Measurements from ENCODE around the gene CCR7.

CCR7 gene, protein sequence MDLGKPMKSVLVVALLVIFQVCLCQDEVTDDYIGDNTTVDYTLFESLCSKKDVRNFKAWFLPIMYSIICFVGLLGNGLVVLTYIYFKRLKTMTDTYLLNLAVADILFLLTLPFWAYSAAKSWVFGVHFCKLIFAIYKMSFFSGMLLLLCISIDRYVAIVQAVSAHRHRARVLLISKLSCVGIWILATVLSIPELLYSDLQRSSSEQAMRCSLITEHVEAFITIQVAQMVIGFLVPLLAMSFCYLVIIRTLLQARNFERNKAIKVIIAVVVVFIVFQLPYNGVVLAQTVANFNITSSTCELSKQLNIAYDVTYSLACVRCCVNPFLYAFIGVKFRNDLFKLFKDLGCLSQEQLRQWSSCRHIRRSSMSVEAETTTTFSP

DNA sequence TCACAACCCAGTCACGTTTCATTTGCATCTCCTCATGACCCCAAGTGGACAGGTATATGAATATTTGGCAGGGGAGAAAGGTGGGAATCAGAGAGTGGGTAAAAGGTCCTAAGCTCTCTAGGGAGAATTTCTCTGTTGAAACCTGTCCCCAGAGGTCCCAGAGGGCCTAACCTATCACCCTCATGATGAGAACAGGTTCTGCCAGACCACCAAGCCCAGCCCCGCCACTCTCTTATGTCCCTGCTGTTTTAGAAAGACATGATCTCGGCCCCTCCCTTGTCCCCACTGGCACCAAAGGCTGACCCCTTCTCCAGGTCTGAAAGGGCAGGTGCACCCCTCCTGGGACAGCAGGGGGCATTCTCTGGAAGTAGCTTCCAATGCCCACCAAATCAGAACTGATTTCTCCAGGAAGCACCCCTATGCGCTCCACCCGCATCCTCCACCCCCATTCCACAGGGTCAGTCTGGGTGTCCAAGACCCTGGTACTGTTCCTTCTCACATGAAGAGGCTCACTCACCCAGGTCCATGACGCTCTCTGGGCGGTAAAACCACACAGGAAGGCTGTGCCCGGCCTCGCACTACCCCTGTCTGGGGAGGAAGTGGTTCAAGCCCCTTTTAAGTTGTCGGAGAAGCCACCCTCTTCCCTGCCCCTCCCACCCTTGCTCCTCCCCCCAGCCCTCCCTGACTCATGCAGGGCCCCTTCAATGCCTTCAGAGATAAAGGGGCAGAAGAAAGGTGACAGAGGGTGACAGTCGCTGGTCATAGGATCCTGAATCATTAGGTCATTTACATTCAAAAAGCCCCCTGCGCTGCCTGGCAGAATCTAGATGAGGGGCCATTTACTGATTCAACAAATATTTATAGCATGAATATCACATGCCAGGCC lies at the start of gene CCR7:
CCR7 (minus strand) TSS at position 590 of the 886 bp plus-strand sequence; CDS start at position 527, 63 bp downstream.
- no peak for DNase-seq

DNA sequence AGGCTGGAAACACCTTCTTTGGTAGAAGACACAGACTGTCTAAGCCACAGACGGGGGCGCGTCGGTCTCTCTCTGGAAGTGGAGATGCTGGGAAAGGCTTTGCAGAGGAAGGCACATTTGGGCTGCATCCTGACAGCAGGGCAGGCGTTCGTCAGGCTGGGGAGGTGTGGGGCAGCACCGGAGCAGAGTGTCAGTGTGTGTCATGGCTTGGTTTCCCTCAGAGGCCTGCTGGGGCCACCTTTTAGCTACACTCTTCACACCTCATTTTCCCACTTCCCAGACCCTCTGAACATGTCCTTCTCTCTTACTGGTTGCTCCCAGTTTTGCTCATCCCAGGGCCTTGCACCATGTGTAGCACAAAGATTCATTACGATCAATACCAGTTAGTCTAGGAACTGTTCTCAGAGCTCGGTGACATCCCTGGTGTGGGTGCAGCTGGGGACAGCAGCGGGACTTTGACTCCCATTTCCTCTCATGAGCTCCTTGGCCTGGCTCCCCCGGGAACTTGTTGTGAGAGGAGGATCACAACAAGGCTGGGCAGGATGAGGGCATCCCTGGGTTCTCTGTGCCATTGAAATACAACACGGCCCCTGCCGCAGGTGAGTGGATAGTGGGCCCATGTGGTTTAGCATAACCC lies 49.3 kb upstream of the CCR7 start:
- DNase-seq, result no peak

DNA sequence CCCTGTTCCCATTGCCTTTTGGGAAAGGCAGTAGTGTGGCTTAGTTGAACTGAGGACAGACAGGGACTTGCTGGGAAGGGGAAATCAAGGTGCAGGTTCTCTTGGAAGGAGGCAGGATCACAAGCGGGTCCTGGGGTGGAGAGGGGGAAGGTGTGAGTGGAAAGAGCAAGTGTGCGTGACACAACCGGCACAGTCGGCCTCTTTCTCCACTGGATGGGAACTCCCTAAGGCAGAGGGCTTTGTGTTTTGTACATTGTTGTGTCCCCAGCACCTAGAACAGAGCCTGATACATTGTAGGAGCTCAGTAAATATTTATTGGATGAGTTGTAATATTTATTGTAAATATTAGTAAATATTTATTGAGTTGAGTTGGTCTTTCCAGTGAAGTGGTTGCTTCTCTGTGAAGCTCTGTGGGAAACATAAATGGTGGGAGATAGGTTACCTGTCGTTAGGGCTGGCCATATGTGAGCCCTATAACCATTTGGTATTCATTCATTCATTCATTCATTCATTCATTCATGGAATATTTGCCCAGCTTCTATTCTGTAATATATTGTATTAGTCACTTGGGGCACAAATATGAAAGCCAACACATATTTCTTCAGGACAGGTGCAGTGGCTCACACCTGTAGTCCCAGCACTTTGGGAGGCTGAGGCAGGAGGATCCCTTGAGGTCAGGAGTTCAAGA lies 48.3 kb upstream of the CCR7 start:
- no peak for DNase-seq

DNA sequence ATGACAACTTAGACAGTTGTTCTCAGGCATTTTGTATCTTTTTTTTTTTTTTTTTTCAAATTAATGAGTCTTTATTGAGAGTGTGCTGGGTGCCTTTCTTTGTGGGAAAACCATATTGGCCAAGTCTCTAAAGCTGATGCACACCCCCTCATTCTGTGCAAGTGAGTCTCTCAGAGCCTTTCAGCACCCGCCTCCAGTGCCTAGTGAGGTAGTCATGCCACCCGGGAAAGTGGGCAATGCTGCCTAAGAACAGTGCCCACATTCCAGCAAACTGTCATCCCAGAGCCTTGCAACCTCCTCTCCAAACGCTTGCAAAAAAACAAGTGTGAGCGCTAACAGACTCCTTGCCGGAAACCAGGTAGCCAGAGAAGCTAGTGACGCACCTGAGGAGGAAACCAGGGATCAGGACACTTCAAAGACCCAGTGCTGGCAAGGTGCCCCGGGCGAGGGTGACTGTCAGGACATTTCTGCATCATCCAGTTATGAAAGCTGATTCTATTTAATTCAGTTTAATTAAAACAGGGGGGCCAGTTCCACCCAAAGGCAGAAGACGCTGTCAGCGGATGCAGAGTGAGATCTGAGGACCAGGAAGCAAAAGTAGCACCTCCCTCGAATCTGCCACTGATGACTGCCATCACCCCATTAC lies 47.5 kb upstream of the CCR7 start:
- DNase-seq, result no peak

DNA sequence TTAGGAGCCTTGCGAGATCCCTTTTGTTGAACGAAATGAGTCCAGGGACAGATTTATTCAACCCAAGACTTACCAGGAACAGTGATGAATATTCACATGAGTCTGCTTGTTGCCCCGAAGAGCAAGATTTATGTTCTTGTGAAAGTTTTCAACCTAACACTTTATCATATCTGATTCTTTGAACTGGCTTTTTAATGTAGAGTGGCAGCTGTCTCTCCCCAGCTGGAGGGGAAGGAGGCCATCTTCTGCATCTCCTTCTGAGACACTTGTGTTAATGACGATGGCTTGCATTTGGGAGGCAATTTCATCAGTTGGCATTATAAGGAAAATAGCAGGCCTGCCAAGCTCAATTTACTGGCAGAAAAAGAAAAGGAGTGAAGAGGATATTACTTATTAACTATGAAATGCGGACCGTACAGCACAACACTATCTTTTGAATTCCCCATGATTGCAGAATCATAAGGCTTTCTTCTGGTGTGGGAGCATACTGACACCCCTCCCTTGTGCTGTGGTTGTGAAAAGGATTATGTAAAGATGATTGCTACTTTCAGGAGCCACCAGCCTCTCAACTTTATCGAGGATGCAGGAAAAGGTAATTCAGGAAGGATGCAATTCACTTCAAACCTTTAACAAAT lies 46.7 kb upstream of the CCR7 start:
- no peak for DNase-seq

DNA sequence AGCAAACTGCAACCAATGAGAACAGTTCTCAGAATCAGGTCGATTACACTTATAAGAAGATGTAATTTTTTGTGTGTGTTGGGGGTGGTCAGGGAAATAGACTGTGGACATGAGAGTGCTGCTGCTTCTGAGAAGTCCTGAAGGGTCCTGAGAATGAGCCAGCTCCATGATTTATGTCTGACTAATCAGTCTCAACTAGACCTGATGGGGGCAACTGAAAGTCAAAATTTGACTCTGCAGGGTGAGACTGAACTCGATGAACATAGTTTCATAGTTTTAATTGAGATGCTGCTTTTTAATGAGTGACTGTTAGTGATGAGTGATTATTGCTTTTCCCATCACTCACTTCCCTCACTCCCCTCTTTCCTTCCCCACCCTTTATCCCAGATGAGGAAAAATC lies 45.1 kb upstream of the CCR7 start:
- DNase-seq, result no peak

DNA sequence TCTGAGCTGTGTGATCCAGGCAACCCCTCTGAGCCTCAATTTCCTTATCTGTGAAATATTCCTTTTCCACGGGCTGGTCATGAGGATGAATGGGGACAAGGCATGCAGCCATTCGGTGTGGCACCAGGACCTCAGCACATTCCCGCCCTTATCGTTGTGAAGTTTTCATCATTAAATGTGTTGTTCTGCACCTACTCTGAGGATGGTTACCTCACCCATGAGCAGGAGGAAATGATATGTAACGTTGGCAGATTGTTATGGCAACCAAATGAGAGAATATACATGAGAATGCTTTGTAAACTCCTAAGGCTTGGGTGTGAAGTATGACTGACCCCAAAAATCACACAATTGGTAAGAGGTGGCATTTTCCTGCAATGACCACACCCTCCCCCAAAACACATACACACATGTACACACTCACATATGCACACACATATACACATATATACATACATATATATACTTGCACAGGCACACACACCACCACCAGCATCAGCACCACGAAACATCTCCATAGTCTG lies 42.8 kb upstream of the CCR7 start:
- no peak for DNase-seq

DNA sequence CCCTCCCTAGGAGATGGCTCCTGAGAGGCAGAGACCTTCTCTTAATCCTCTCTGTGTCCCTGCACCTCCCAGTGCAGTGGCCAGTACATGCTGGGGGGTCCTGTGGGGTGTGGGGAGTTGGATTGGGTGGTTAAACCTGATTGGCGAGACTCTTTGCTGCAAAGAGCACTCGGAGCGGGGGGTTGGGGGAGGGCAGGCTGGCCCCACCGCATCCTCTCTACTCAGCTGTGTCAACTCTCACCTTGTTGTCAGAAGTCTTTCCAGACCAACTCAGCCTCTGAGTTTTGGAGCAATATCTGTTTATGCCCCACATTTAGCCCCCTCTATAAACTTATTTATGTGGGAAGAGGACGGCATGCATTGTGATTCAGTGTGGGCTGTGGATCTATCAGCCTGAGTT lies 42.4 kb upstream of the CCR7 start:
- DNase-seq, result no peak

DNA sequence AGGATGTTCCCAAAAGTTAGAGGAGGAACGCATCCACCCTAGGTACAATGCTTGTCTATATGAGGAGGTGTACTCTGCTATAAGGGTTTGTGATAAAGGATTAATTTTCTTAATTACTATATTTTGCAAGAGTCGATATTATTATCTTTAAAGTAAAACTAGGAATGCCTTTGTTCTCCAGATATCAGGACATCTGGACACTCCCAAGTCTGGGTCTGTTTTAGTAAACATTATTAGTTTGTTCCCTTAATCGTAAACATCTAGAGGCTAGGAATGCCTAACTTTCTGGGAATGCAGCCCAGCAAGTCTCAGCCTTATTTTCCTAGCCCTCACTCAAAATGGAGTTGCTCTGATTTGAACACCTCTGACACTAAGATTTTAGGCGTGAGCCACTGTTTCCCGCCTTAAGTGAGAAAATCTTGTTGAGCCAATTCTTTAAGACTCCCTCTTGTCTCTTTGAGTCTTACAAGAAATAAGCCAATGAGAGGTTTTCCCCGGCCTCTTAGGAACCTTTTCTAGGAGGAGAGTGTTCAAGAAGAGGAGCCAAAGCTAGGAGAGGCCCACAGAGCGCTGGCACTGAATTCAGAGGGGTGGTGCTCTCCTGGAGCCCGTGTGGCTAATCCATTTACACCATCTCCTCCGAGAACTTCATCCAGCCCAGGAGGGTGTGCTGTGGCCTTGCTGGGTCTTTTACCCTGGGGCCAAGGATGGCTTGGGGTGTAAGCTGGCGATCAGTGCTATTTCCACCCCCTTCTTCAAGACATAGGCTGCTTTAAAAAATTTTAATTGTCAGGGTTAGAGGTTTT lies 41.5 kb upstream of the CCR7 start:
- no peak for DNase-seq

DNA sequence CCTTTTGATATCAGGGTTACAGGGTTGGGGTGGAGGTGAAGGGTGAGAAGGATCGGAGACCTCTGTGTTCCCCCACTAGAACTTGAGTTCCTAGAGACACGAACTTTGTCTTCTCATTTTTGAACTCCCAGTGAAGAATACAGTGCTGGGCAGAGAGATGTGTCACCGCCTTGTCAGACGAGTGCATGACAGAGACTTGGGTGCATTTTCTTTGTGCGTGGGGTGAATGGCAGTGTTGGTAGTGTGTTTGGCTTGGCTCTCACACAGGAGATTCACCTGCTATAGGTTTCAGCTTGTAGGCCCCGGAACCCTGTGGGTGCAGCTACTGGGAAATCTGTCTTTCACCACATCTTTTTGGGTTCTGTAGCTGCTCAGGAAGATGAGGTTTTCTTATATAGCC lies 40.0 kb upstream of the CCR7 start:
- no peak for DNase-seq

DNA sequence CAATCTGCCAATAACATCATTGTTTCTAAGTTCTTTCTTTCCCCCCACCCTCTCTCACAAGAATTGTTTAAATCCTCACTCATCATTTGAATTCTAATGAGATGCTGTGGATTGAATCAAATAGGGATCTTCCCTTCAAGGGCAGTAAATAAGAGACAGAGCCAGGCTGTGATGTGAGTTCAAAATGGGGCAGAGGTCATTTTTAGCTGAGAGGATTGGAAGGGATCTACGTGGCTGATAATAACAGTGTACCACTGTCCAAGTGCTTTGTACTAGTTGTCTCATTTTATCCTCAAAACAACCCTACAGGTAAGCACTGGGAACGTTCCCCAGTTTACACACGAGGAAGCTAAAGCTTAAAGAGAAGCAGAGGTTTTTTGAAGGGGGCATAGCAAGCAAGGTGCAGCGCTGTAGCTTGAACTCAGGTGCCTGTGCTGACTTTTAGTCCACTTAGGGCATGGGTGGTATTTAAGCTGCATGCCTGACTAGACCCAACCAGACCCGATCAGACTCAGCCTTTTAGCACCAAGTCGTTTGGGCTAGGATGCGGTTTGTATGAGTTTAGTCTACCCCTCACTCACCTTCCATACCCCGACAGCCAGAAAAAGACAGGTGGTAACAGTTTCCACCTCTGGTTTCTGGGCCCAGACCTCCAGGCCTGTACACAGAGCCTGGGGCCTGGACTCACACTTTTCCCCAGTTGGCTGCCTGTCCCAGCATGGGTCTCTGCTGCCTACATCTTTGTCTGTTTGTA lies 39.2 kb upstream of the CCR7 start:
- DNase-seq, result no peak

DNA sequence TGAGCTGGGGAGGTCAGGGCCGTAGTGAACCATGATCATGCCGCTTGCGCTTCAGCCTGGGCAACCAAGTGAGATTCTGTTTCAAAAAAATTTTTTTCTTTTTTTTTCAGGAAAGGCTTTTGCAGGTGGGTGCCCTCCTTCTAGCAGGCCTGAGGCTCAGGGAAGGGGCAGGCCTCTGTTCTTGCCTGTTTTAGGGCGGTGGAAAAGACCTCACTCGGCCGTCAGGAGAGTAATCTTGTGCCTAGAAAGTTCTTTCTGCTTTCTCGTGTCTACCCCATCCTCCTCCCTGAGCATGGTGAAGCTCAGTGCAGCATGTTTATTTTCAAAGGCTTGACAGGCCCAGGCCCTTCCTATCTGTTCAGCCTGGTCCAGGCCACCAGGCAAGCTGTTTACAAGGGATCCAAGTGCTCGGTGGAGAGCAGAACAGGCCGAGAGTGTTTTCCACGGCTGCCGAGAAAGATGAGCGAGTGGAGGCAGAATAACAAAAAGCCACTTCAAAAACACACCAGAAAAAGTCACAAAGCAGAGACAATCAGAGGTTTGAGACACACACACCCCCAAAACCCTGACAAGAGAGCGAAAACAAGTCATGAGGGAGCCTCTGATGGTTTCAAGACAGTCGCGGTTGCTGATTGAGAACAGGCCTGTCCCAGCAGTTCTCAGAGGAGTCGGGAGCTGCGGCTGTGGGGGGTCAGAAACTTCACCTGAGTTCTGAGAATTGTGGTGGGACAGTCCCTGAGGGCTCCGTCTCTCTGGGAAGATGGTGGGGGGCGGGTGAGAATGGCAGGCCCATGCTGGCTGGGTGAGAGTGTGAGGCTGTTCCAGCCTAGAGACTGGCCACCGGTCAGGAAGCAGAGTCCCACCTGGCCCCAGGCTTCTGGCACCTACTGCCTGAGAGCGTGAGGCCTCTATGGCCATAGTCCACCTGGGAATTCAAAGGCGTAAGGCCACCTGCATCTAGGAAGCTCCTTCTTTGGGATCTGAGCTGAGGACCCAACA lies 37.5 kb upstream of the CCR7 start:
- DNase-seq, result no peak

DNA sequence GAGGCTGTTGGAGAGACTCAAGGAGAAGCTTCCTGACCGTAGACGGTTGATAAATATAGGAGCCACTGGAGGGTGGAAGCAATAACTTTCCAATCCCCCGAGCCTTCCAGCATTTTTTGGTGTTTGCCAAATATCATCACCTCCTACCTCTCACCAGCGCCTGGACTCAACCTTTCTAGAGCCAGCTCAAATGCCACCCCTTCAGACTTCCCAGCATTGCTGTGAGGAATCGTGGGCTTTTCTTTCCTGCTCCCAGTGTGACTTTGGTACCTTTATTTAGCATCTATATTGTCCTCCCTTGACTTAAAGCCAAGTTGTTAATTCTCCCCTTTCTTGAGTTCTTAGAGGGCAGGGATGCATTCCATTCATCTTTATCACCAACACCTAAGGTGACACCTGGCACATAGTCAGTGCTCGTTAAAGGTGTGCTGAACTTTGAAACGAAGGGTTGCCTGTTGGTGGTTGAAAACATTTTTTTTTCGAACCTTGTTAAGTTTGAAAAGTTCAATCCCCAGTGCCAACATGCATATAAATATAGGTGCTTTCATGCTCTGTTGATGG lies 35.3 kb upstream of the CCR7 start:
- DNase-seq, result no peak

DNA sequence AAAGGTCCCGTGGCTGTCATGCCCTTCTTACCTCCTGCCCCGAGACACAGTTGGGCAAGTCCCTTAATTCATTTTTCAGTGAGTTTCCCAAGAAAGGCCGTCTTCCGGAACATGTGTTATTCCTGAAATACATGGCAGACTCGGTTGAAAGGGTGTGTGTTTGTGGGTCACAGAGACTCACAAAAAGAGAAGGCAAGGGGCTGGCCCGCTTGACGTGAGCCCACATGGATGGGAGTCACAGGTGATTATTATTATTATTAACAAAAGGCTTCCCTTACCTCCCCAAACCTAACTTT lies 34.1 kb upstream of the CCR7 start:
- no peak for DNase-seq

DNA sequence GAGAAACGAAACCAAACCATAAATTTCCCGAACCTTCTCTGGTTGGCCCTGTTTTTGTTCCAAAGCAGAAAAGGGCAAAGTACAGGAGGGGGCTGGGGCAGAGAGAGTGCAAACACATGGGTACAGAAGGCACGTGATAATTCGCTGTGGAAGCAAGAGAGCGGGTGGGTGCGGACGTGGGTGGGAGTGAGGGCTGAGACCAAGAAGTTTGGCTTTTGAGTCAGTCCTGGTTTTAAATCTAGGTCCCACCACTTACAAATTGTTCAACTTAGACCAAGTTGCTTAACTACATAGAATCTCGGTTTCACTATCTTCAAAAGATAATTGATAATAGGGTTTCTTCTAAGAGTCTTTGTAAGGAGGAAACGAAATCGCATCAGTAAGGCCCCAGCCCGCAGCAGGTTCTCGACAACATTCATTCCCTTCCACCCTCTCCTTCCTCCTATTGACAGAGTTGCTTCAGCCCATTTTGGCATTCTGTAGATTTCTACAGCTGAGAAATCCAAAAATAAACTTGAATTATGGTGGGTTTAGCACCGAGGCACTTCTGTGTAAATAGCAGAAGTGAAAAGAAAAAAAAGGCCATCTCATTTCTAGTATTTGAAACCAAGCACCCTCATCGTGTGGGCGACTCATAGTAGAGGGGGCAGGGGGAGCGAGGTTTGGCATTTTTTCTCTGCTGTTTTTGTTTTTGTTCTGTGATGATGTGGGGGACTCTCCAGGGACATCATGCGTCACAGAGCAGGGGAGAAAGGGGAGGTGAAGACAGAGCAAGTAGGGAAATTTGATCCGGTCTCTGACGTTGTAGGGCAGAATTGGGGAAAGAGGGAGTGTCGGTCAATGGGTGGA lies 33.6 kb upstream of the CCR7 start:
- DNase-seq, result no peak

DNA sequence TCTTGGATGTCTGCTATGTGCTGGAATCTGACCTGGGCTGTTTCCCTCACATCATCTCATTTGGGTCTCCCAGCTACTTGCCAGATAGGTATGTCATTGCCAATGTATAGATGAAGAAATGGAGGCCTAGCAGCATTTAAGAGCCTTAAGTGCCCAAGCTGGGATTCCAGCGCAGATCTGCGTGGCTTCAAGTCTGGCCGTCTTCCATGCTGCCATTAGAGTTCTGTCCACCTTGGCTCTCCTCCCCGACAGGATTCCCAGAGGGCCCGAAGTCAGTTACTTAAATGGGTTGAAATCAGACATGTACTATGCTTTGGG lies 33.0 kb upstream of the CCR7 start:
- DNase-seq, result no peak

DNA sequence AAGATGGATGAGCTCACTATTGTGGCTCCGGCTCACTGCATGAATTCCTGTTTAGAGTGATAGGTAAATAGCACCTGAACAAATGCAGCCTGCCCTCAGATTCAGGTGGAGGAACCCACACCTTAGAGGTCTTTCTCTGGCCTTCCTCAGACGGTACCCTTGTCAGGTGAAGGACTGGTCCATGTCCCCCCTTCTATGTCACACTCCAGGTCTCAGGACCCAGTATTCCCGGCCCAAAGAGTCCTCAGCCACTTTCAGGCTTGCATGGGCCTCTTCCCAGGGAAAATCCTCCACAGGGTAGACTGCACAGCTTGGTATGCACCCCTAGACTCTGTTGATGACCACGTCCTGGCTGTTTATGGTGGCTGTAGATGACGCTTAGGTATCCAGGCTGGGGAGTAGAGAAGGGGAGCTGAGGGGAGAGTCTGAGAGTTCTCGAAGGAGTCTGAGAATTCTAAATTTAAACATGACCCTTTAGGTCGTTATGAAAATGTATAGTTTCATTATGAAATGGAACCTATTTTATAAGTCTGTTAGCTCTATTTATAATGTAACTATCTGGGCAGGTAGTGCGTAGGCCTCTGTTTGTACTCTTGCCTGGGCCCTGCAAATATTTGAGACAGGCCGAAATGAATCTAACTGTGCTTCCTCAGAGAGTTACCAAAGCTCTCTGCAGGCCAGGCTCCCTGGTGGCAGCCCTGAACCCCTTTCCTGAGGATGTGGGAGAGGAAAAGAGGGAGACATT lies 32.5 kb upstream of the CCR7 start:
- no peak for DNase-seq

Measured in NCI-H446 treated with DMSO at 0.1 percent for 48 hours (cell line).